Ishikawa (cell line): Measurements from ENCODE around the gene MTRFR.

Experiments used
- CEBPB ChIP-seq: IDR thresholded peaks from 2 replicates; pipeline ENCODE4 v1.6.1; 2012
- CREB1 ChIP-seq: IDR thresholded peaks from 2 replicates; pipeline ENCODE4 v1.6.1; 2012; ENCODE audit warnings: low read depth
- EGR1 ChIP-seq: IDR thresholded peaks from 2 replicates; pipeline ENCODE4 v1.6.1; 2012
- EP300 ChIP-seq: IDR thresholded peaks from 2 replicates; pipeline ENCODE4 v1.6.1; 2012; ENCODE audit warnings: borderline replicate concordance
- FOXM1 ChIP-seq: IDR thresholded peaks from 2 replicates; pipeline ENCODE4 v1.6.1; 2012; ENCODE audit warnings: low read depth, borderline replicate concordance
- NFIC ChIP-seq: IDR thresholded peaks from 2 replicates; pipeline ENCODE4 v1.6.1; 2012
- RAD21 ChIP-seq: IDR thresholded peaks from 2 replicates; pipeline ENCODE4 v1.6.1; 2012; ENCODE audit warnings: low read depth
- TAF1 ChIP-seq: IDR thresholded peaks from 2 replicates; pipeline ENCODE4 v1.6.1; 2012; ENCODE audit warnings: low read depth, mild to moderate bottlenecking
- TCF12 ChIP-seq: IDR thresholded peaks from 2 replicates; pipeline ENCODE4 v1.6.1; 2012; ENCODE audit warnings: low read depth
- TEAD4 ChIP-seq: IDR thresholded peaks from 2 replicates; pipeline ENCODE4 v1.6.1; 2012
- YY1 ChIP-seq: IDR thresholded peaks from 2 replicates; pipeline ENCODE4 v1.6.1; 2012; ENCODE audit warnings: low read depth
- ZBTB7A ChIP-seq: IDR thresholded peaks from 2 replicates; pipeline ENCODE4 v1.6.1; 2012; ENCODE audit warnings: low read depth
- TF ChIP-seq, protein P1 (sequence below): IDR thresholded peaks from 2 replicates; pipeline ENCODE4 v1.6.1; 2012
- TF ChIP-seq, protein P2 (sequence below): IDR thresholded peaks from 2 replicates; pipeline ENCODE4 v1.6.1; 2012; ENCODE audit warnings: low read depth, mild to moderate bottlenecking
- TF ChIP-seq, protein P3 (sequence below): IDR thresholded peaks from 2 replicates; pipeline ENCODE4 v1.6.1; 2012

MTRFR gene

DNA sequence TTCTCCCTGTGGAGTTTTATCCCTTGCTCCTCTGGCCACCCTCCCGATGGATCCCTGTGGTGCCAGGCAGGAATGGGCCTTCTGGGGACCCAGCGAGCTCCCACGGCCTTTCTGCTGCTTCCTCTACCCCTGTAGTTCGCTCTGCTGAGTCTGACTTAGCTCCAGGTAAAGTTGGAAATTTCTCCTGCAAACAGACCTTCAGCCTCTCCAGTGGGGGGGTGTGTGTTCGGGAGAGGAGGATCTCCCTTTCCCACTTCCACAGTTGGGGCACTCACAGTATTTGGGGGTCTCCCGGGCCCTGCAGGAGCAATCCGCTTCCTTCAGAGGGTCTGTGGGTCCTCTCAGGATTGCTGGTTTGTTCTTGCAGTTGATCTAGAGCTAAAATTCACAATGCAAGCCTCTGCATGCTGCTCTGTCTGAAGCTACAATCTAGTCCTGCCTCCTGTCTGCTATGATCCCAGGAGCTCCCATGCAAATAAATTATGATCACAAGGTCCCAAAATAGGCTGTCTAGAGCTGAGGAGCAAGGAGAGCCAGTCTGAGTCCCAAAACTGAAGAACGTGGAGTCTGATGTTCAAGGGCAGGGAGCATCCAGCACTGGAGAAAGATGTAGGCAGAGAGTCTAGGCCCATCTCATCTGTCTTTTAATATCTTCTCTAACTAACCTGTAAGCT lies 18.3 kb downstream of the MTRFR start:
- TF ChIP-seq EP300 (no peak), NFIC (no peak), EGR1 (no peak), CREB1 (no peak)
- TF ChIP-seq, protein P1, sequence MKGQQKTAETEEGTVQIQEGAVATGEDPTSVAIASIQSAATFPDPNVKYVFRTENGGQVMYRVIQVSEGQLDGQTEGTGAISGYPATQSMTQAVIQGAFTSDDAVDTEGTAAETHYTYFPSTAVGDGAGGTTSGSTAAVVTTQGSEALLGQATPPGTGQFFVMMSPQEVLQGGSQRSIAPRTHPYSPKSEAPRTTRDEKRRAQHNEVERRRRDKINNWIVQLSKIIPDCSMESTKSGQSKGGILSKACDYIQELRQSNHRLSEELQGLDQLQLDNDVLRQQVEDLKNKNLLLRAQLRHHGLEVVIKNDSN: no peak
- TF ChIP-seq, protein P2, sequence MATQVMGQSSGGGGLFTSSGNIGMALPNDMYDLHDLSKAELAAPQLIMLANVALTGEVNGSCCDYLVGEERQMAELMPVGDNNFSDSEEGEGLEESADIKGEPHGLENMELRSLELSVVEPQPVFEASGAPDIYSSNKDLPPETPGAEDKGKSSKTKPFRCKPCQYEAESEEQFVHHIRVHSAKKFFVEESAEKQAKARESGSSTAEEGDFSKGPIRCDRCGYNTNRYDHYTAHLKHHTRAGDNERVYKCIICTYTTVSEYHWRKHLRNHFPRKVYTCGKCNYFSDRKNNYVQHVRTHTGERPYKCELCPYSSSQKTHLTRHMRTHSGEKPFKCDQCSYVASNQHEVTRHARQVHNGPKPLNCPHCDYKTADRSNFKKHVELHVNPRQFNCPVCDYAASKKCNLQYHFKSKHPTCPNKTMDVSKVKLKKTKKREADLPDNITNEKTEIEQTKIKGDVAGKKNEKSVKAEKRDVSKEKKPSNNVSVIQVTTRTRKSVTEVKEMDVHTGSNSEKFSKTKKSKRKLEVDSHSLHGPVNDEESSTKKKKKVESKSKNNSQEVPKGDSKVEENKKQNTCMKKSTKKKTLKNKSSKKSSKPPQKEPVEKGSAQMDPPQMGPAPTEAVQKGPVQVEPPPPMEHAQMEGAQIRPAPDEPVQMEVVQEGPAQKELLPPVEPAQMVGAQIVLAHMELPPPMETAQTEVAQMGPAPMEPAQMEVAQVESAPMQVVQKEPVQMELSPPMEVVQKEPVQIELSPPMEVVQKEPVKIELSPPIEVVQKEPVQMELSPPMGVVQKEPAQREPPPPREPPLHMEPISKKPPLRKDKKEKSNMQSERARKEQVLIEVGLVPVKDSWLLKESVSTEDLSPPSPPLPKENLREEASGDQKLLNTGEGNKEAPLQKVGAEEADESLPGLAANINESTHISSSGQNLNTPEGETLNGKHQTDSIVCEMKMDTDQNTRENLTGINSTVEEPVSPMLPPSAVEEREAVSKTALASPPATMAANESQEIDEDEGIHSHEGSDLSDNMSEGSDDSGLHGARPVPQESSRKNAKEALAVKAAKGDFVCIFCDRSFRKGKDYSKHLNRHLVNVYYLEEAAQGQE: no peak

DNA sequence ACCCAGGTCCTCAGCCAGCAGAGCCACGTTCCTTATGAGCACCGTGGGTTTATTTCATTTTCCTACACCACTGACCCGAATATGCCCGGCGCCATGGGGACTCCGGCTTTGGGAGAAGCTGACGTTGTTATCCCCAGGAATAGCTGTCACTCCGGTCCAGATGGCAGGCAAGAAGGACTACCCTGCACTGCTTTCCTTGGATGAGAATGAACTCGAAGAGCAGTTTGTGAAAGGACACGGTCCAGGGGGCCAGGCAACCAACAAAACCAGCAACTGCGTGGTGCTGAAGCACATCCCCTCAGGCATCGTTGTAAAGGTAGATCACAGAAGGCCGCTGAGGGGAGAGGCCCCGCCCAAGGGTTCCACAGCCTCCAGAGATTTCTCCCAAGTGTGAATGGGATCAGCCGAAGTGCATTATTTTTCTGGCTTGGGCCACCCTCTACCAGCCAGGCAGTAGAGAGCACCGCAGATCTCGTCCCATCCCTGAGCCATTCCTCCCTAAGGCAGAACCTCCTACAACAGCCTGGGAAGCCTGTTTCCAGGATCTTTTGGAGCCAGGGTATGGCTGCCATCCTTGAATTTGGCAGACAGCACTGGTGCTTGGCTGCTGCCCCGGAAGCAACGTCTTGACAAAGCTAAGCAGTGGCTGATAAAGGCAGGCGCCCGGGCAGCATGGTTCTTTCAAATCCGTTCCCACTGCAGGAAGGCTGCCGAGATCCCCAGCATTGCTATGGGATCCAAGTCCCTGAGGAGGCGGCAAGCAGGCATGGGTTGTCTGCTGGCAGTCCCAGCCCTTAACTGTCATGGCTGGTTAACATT lies 20.6 kb downstream of the MTRFR start:
- no peak for TF ChIP-seq ZBTB7A
- no peak for TF ChIP-seq EP300
- TF ChIP-seq, protein P3, sequence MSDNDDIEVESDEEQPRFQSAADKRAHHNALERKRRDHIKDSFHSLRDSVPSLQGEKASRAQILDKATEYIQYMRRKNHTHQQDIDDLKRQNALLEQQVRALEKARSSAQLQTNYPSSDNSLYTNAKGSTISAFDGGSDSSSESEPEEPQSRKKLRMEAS: no peak
- TF ChIP-seq YY1: no peak
- TF ChIP-seq RAD21: no peak
- no peak for TF ChIP-seq TCF12
- TF ChIP-seq TEAD4: no peak
- TF ChIP-seq, protein P2: no peak
- TF ChIP-seq TAF1: no peak
- TF ChIP-seq CEBPB: no peak
- no peak for TF ChIP-seq FOXM1
- TF ChIP-seq, protein P1: no peak
- TF ChIP-seq CREB1: no peak
- TF ChIP-seq NFIC: no peak

DNA sequence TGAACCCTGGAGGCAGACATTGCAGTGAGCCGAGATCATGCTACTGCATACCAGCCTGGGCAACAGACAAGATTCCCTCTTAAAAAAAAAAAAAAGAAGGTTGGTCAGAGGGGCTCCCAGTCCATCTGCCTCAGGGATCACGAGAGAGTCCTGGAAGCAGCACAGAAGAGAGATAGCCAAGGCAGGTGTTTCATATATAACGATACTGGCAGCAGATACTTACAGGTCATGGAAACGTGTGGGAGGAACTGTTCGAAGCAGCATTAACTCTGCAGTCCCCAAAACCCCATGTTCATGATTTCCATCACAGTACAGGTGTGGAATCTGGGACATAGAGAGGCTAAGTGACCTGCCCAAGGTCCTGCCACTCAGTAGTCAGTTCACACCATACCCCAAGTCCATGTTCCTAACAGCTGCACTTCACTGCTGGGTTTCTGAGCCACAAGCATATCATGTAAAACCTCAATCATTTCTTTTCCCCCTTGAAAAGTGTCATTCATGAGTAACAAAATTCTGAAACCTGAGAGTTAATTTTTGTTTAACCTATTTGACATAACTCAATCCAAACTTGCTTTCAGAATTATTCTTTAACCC lies 21.7 kb downstream of the MTRFR start:
- no peak for TF ChIP-seq TAF1
- no peak for TF ChIP-seq NFIC
- no peak for TF ChIP-seq EGR1
- TF ChIP-seq RAD21: no peak
- TF ChIP-seq YY1: no peak

DNA sequence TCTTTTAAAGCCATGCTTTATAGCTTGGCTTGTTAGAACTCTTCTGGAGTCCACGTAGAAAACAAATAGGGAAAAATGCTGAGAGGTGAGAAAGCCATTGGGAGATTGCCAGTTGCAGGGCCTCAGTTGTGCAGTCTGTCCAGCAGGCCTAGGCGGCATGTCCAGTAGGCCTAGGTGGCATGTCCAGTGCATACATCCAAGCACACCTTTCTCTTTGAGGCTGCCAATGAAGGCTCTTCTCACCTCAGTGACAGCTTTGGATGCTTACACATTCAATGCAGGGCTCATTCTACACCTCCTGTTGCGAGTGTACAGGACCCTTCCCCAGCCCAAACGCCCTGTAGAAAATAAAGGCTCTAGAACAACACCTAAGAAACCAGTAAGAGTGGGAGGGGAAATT lies 25.4 kb downstream of the MTRFR start:
- TF ChIP-seq TAF1: no peak
- TF ChIP-seq, protein P2: no peak
- no peak for TF ChIP-seq CREB1
- TF ChIP-seq CEBPB: no peak
- no peak for TF ChIP-seq NFIC
- TF ChIP-seq, protein P1: no peak
- TF ChIP-seq, protein P3: no peak
- no peak for TF ChIP-seq TCF12
- TF ChIP-seq EP300: no peak
- TF ChIP-seq FOXM1: no peak
- no peak for TF ChIP-seq RAD21
